ENCODE results near the gene WARS2. TPM values are rescaled to one million over a fixed set of nuclear protein-coding genes. Genes with fewer than 3 reads are reported as not detected.
A peak's percentile ranks its signal among the peaks of the same experiment; 100 is the strongest.

WARS2 gene
- total RNA-seq, 4 donors from 2014 or later, result 8.9 to 22.1 (median 12.8) TPM

DNA sequence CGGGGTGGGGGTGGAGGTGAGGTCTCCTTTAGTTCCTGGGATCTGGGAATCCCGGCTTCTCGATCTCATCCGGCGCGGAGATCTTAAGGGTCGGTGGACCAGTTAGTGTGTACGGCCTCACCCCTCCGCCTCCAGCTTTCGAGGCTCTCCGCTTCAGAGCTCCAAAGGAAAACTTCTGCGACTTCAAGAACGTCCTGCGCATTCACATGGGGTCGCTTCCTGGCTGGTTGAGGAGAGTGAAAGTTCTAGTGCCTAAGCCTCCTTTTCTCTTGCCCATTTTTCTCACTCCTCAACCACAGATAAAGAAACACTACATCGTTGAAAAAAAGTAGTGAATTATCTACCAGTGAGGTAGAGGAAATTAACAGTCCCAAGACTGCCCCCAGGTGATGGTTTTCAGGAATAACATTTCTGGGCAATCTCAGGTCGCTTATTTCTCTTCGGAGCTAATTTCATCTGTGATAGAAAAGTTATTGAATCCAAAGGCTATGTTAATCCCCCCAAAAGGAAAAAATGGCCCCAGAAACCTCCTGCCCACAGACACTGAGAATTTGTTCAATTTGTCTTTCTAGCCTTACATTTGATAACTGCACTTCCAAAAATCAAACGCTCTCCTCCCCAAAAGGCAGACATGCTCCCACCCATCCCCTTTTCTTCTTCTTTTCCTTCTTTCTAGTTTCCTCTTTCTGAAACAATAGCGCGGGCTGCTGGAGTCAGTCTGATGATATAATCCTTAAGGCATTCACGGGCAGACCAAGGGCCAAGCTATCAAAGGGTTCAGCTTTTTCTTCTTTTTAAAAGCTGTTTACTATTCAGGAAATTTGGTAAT lies 131.8 kb downstream of the WARS2 start:
- H3K4me3 ChIP-seq, result peak overlapping the region; percentile 4 to 57 (median 31)
- DNase-seq, result no peak
- TF ChIP-seq POLR2A (IDR thresholded peaks at IDR 0.05) (no peak), CTCF (IDR thresholded peaks at IDR 0.05) (peak; percentile 29 to 71 (median 54))
- 1 to 3% methylated on average over 8 to 17 of the region's 22 CpGs for WGBS, 2 donors
- H3K4me1 ChIP-seq, result peaks cover 17 to 34% (median 25%) of the 10 kb centered on the region in 3 donors
- intact Hi-C loops (cut with DNase I), result loop anchor here (5.0 kb wide), 1 partner anchor 856 kb away; no protein-coding TSS in a partner anchor
- peaks cover 10 to 63% (median 34%) of the 10 kb centered on the region in 4 donors for H3K27me3 ChIP-seq
- no peaks in the 10 kb centered on the region for H3K9me3 ChIP-seq
- no peaks in the 10 kb centered on the region for H3K36me3 ChIP-seq
- no peak overlapping the region for H3K27ac ChIP-seq

GRCh38 chr1:119007670-119008482 lies 132.6 kb downstream of the WARS2 start:
- no peak for TF ChIP-seq CTCF (IDR thresholded peaks at IDR 0.05)
- no peak for TF ChIP-seq POLR2A (IDR thresholded peaks at IDR 0.05)
- DNase-seq, result no peak
- intact Hi-C loops (cut with DNase I), result loop anchor here (5.0 kb wide), 1 partner anchor 856 kb away; no protein-coding TSS in a partner anchor
- peaks cover 10 to 71% (median 38%) of the 10 kb centered on the region in 4 donors for H3K27me3 ChIP-seq
- peak overlapping the region; percentile 4 to 57 (median 31) for H3K4me3 ChIP-seq
- H3K4me1 ChIP-seq, result peaks cover 17 to 34% (median 25%) of the 10 kb centered on the region in 3 donors
- H3K9me3 ChIP-seq, result no peaks in the 10 kb centered on the region
- no peak overlapping the region for H3K27ac ChIP-seq
- WGBS, 2 donors, result 0 to 4% methylated on average over 2 to 5 of the region's 61 CpGs
- no peaks in the 10 kb centered on the region for H3K36me3 ChIP-seq

- Histone ChIP-seq H3K27me3 (peaks cover 10 to 76% (median 38%) of the 10 kb centered on the region in 4 donors), H3K27ac (no peak overlapping the region), H3K4me3 (peak overlapping the region in 2 of 4 donors; percentile 41 to 57), H3K36me3 (no peaks in the 10 kb centered on the region), H3K9me3 (no peaks in the 10 kb centered on the region), H3K4me1 (peaks cover 17 to 39% (median 27%) of the 10 kb centered on the region in 3 donors)
- TF ChIP-seq POLR2A (IDR thresholded peaks at IDR 0.05) (no peak), CTCF (IDR thresholded peaks at IDR 0.05) (peak in 1 of 6 experiments; percentile 5)
- DNase-seq, result no peak
- intact Hi-C loops (cut with DNase I), result loop anchor here (5.0 kb wide), 1 partner anchor 855 kb away; no protein-coding TSS in a partner anchor
- no CpG with 5 or more reads among the region's 22 CpGs for WGBS, 2 donors
Measured at GRCh38 chr1:119007339-119007669, 133.1 kb downstream of the WARS2 start.

- no peaks in the 10 kb centered on the region for H3K9me3 ChIP-seq
- TF ChIP-seq CTCF (IDR thresholded peaks at IDR 0.05) (no peak), POLR2A (IDR thresholded peaks at IDR 0.05) (no peak)
- intact Hi-C loops (cut with DNase I), result loop anchor here (5.0 kb wide), 1 partner anchor 854 kb away; no protein-coding TSS in a partner anchor
- peaks cover 10 to 83% (median 38%) of the 10 kb centered on the region in 4 donors for H3K27me3 ChIP-seq
- WGBS, 2 donors, result 10 to 14% methylated on average over 19 to 21 of the region's 81 CpGs
- DNase-seq, result no peak
- peaks cover 17 to 46% (median 30%) of the 10 kb centered on the region in 3 donors for H3K4me1 ChIP-seq
- no peaks in the 10 kb centered on the region for H3K36me3 ChIP-seq
- H3K4me3 ChIP-seq, result peak overlapping the region in 3 of 4 donors; percentile 5 to 57 (median 41)
- no peak overlapping the region for H3K27ac ChIP-seq
Measured at GRCh38 chr1:119006406-119007279, 133.8 kb downstream of the WARS2 start.

Data from esophagus squamous epithelium (tissue), 5 donors.